ENCODE data around the gene CHRD.

CHRD gene

DNA sequence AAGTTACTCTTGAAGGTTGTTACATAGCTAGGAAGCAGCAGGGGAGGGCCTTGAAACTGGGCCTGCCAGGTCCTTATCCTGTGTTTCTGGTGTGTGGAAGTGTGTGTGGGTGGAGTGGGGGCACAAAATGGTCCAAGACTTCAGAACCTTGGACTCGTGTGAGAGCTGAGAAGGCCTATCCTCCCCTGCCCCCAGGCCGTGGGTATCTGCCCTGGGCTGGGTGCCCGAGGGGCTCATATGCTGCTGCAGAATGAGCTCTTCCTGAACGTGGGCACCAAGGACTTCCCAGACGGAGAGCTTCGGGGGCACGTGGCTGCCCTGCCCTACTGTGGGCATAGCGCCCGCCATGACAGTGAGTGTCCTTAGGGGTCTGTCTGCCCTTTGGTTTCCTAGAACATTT, 4.5 kb downstream of the CHRD start:
- DNase-seq: no peak

- DNase-seq: no peak
These were observed 5.1 kb downstream of the CHRD start for GRCh38 chr3:184384856-184385422.

DNA sequence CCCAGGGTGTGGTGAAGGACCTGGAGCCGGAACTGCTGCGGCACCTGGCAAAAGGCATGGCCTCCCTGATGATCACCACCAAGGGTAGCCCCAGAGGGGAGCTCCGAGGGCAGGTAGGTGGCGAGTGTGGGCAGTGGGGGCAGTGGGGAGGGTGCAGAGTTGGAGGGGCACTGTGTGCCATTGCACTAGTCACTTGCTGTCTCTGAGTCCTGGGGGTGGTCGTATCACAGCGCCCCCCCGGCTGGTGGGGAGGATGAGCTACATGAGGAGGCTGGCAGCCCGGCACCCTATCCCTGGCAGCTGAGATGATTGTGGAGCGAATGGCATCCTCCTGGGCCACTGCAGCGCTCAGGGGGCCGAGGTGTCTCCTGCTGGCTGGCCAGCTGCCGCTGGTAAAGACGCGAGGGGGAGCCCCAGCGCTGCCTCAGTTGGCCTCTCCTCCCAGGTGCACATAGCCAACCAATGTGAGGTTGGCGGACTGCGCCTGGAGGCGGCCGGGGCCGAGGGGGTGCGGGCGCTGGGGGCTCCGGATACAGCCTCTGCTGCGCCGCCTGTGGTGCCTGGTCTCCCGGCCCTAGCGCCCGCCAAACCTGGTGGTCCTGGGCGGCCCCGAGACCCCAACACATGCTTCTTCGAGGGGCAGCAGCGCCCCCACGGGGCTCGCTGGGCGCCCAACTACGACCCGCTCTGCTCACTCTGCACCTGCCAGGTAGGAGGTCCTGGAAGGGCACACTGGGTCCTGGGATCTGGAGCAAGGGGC, 6.4 kb downstream of the CHRD start:
- DNase-seq: no peak

- no peak for DNase-seq
These were observed 7.4 kb downstream of the CHRD start for GRCh38 chr3:184387174-184387714.

GRCh38 chr3:184388164-184388935, 8.5 kb downstream of the CHRD start:
- no peak for DNase-seq

GRCh38 chr3:184388936-184389230, 9.0 kb downstream of the CHRD start:
- no peak for DNase-seq

- no peak for DNase-seq
These were observed 9.5 kb downstream of the CHRD start for GRCh38 chr3:184389384-184389783.

DNA sequence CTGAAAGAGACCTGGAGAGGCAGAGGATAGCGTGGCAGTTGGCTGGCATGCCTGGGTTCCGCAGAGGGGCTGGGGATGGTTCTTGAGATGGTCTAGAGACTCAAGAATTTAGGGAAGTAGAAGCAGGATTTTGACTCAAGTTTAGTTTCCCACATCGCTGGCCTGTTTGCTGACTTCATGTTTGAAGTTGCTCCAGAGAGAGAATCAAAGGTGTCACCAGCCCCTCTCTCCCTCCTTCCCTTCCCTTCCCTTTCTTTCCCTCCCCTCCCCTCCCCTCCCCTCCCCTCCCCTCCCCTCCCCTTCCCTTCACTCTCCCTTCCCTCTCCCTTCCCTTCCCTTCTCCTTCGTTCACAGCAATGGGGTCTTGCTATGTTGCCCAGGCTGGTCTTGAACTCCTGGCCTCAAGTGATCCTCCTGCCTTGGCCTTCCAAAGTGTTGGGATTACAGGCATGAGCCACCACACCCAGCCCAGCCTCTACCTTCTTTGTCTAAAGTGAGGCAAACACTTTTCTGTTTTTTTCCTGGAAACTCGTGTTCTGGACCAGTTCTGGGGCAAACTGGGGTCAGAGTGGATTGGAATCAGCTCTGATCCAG, 10.2 kb downstream of the CHRD start:
- no peak for DNase-seq

DNA sequence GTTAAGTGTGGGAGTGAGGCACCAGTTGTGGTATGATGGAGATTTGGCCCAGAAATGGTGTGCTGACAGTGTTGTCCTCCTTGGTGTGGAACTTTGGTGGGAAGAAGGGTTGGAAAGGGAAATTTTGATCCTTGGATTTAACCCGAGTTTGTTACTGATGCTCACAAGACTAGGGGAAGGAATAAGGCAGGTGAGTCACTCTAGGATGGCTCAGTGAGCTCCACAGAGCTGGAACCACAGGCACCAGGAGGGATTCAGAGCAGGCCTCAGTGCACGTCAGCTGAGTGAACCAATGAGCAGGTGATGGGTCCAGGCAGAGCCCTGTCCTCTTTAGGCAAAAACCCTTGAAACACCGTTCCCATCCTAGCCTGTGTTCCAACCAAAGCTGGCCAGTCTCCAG, 11.4 kb downstream of the CHRD start:
- DNase-seq: no peak

DNA sequence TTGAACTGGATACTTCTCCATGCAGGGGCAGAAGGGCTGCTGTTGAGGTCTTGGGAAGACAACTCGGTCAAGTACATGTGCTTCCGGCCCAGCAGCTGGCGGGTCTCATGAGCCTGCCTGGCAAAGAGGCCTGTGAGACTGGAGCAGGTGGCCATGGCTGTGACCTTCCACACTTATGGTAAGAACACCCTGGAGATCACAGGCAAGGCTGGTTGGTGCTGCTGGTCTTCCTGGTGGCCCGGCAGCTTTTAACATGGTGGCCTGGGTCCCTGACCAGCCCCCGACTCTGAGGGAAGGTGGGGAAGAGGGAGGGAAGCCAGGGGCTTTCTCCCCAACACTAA, 15.4 kb downstream of the CHRD start:
- DNase-seq: no peak

GRCh38 chr3:184399410-184399809, 19.6 kb downstream of the CHRD start:
- DNase-seq: no peak

DNA sequence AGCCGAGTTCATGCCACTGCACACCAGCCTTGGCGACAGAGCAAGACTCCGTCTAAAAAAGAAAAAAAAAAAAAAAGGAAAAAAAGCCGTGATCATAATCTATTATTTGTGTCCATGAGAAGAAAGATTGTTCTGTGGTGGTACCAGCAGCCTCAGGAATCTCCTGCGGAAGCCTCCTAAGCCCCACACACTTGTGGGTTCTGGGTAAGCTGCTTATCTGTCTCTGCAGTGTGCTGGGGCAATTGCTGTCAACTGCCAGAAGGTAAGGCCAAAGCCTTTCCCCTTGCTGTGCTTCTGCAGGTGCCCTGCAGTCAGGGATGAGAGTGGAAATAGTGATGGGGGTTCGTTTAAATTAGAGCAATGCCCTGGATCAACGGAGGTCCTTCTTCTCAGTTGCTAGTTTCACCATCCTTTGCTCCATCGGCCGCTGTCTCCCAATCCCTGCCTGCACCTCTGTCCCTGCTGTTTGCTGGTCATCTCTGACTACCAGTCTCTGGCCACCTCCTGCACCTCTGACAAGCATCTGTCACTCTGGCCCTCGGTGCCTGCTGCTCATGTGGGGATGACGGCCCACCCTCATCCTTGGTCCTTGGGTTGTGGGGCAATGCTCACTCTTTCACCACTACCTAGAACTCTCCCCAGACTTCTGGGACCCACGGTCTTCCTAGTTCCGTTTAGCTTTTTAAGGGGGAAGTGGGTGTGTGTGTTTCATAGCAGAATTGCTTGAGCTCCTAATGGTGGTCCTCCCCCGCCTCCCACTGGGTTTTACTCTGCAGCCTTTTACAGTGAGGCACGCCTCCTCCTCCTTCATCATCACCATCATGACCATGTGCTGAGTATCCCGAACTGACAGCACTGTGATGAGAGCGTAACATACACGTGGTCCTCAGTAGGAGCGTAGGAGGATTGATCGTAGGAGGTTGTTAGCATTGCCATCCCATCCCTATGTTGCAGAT, 25.5 kb downstream of the CHRD start:
- no peak for DNase-seq

- DNase-seq: no peak
These were observed 29.6 kb downstream of the CHRD start for GRCh38 chr3:184409331-184409926.

DNA sequence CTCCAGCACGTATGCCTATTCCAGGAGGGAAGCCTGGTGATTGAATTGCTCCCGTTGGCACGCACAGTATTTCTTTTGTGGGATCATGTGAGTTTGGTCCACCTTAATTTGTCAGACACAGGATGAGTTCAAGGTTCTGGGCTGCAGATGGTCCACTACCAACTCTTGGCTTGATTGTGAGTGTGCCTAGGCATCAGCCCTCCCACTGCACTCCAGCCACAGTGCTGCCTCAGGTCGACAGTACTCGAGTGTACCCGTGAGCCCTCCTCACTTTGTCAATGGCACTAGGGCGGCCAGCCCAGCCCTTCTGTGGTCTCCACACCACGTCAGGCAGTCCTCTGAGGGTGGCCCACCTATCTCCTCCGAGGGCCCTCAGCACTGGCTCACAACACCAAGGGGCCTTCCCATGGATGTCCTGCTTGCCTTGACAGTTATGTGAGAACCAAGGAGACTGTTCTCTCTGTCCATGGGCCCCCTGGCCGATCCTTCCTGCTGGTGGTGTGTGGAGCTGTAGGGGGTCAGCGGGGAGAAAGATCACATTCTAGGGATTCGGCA, 30.2 kb downstream of the CHRD start:
- DNase-seq: no peak

- DNase-seq: no peak
These were observed 34.8 kb downstream of the CHRD start for GRCh38 chr3:184414418-184415202.

- DNase-seq: no peak
These were observed 35.3 kb downstream of the CHRD start for GRCh38 chr3:184415203-184415490.

- no peak for DNase-seq
These were observed 37.9 kb downstream of the CHRD start for GRCh38 chr3:184417619-184418327.

DNA sequence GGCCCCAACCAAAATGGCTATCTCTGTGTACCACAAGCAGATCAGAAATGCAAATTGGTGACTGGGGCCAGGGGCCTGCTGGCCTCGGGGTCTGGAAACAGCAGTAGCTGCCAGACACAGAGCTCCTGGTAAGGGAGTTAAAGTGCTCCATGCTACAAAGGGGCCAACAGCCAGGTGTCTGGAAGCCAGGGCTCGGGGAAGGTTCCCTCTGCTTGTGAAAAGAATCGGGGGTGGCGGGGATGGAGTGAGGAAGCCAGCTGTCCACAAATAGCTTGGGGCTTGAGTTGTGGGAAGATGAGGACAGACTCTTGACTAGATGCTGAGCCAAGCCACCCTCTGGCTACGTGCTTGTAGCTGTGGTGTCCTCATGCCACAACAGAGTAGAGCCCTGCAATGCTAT, 39.3 kb downstream of the CHRD start:
- no peak for DNase-seq

DNA sequence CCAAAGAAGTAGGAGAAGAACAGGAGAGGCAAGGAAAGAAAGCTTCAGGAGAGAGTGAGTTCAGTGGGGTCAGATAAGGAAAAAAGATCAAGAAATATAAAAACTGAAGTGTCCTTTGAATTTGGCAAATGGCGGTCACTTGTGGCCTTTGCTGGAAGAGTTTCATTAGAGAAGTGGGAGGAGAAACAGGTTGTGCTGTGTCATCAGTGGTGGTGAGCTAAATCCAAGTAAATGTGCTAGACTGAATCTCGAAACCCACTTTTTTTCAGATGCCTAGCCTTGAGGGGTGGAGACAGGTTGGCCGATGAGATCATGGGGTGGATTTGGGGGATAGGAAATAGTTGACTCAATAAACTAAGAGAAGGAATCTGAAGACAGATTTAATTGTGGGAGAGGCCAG, 43.7 kb downstream of the CHRD start:
- DNase-seq: no peak

GRCh38 chr3:184426691-184427141, 46.9 kb downstream of the CHRD start:
- no peak for DNase-seq
